Loucy (cell line): ENCODE data around the gene KIF26A.

Source experiments
- H2AFZ ChIP-seq: fragments of 200-600 bp; sonication (generic); 2 replicates; pipeline ENCODE4 v1.6.0; 2016; ENCODE audit warnings: antibody characterized with exemption, mild to moderate bottlenecking, low read length, moderate library complexity
- H3F3A ChIP-seq: fragments of 200-600 bp; 2 replicates; pipeline ENCODE4 v1.6.0; 2016; ENCODE audit warnings: antibody characterized with exemption, low read depth, mild to moderate bottlenecking
- H3K27me3 ChIP-seq: fragments of 200-600 bp; sonication (generic); 2 replicates; pipeline ENCODE4 v1.6.1; 2014; ENCODE audit warnings: low read length, mild to moderate bottlenecking; ENCODE audit not compliant: insufficient read depth, poor library complexity, severe bottlenecking
- H3K36me3 ChIP-seq: fragments of 200-600 bp; sonication (generic); 2 replicates; pipeline ENCODE4 v1.6.1; 2016; ENCODE audit warnings: low read length; ENCODE audit not compliant: insufficient read depth
- H3K4me1 ChIP-seq: fragments of 200-600 bp; sonication (generic); 2 replicates; pipeline ENCODE4 v1.5.1; 2014; ENCODE audit warnings: low read length, mild to moderate bottlenecking; ENCODE audit not compliant: insufficient read depth, poor library complexity, severe bottlenecking
- H3K4me2 ChIP-seq: fragments of 200-600 bp; sonication (generic); 2 replicates; pipeline ENCODE4 v1.6.0; 2014; ENCODE audit warnings: antibody characterized with exemption, low read length, low read depth, mild to moderate bottlenecking; ENCODE audit not compliant: poor library complexity, severe bottlenecking
- H3K4me3 ChIP-seq: fragments of 200-600 bp; sonication (generic); 2 replicates; pipeline ENCODE4 v1.5.1; 2014; ENCODE audit warnings: low read length, mild to moderate bottlenecking, mixed read lengths; ENCODE audit not compliant: poor library complexity, severe bottlenecking
- H3K79me2 ChIP-seq: fragments of 200-600 bp; sonication (generic); 2 replicates; pipeline ENCODE4 v1.6.1; 2014; ENCODE audit warnings: low read length; ENCODE audit not compliant: insufficient read depth
- H3K9ac ChIP-seq: fragments of 200-600 bp; sonication (generic); 2 replicates; pipeline ENCODE4 v1.6.0; 2014; ENCODE audit warnings: mild to moderate bottlenecking, low read depth, low read length, moderate library complexity; ENCODE audit not compliant: poor library complexity, severe bottlenecking
- H3K9me2 ChIP-seq: fragments of 200-600 bp; sonication (generic); replicated peaks from 2 replicates; pipeline ENCODE4 v1.6.1; 2016; ENCODE audit warnings: low read depth, low read length, mixed read lengths
- H3K9me3 ChIP-seq: fragments of 200-600 bp; sonication (generic); 2 replicates; pipeline ENCODE4 v1.6.1; 2014; ENCODE audit warnings: mild to moderate bottlenecking, antibody characterized with exemption, low read length, low read depth; ENCODE audit not compliant: insufficient read depth
- H4K20me1 ChIP-seq: fragments of 200-600 bp; sonication (generic); 2 replicates; pipeline ENCODE4 v1.6.0; 2014; ENCODE audit warnings: antibody characterized with exemption, low read length, mild to moderate bottlenecking; ENCODE audit not compliant: insufficient read depth, poor library complexity, severe bottlenecking
- CTCF ChIP-seq: fragments of 200-600 bp; sonication (generic); conservative IDR thresholded peaks from 2 replicates; pipeline ENCODE4 v1.5.1; 2014; ENCODE audit warnings: mild to moderate bottlenecking, antibody characterized with exemption, low read length
- EZH2phosphoT487 ChIP-seq: fragments of 200-600 bp; IDR thresholded peaks from 2 replicates; pipeline ENCODE4 v1.6.1; 2018; ENCODE audit warnings: antibody characterized with exemption, mild to moderate bottlenecking, moderate library complexity, borderline replicate concordance

KIF26A gene

GRCh38 chr14:104148433-104149277 lies 10.3 kb downstream of the KIF26A start:
- no peaks in the 10 kb centered on the region for H3F3A ChIP-seq
- no peaks in the 10 kb centered on the region for H3K79me2 ChIP-seq
- TF ChIP-seq CTCF: no peak
- TF ChIP-seq EZH2phosphoT487: no peak
- no peaks in the 10 kb centered on the region for H3K9me3 ChIP-seq
- H3K4me3 ChIP-seq: no peak overlapping the region
- H2AFZ ChIP-seq: no peak overlapping the region
- H3K36me3 ChIP-seq: no peaks in the 10 kb centered on the region
- H3K9me2 ChIP-seq: no peaks in the 10 kb centered on the region
- H3K27me3 ChIP-seq: no peaks in the 10 kb centered on the region
- H3K9ac ChIP-seq: no peak overlapping the region
- H3K4me2 ChIP-seq: no peak overlapping the region
- H3K4me1 ChIP-seq: no peaks in the 10 kb centered on the region
- no peaks in the 10 kb centered on the region for H4K20me1 ChIP-seq

DNA sequence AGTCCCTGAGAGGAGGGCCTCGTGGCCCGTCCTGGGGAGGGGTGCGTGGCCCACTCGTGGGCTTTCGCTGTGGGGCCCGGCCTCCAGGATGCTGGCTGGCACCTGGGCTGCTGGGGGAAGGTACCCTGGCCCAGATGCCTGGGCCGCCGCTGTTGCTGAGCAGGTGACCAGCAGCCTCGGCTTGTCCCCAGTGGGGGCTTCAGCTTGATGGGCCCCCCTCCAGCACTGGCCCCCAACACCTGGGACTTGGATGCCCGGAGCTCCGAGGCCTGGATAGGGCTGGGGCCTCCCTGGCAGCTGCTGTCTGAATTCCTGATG lies 10.8 kb downstream of the KIF26A start:
- Histone ChIP-seq H3K79me2 (no peaks in the 10 kb centered on the region), H2AFZ (no peak overlapping the region), H3K4me2 (no peak overlapping the region)

GRCh38 chr14:104149617-104150135 lies 11.3 kb downstream of the KIF26A start:
- Histone ChIP-seq H3K79me2 (no peaks in the 10 kb centered on the region), H2AFZ (no peak overlapping the region), H4K20me1 (no peaks in the 10 kb centered on the region), H3F3A (no peaks in the 10 kb centered on the region), H3K9me3 (no peaks in the 10 kb centered on the region), H3K9me2 (no peaks in the 10 kb centered on the region), H3K4me1 (no peaks in the 10 kb centered on the region), H3K9ac (no peak overlapping the region), H3K4me3 (no peak overlapping the region), H3K36me3 (no peaks in the 10 kb centered on the region), H3K4me2 (no peak overlapping the region), H3K27me3 (no peaks in the 10 kb centered on the region)
- no peak for TF ChIP-seq CTCF
- no peak for TF ChIP-seq EZH2phosphoT487

More for the DNA sequence above, 10.8 kb downstream of the KIF26A start:
- Histone ChIP-seq H3K9ac (no peak overlapping the region), H3F3A (no peaks in the 10 kb centered on the region), H3K9me3 (no peaks in the 10 kb centered on the region), H3K9me2 (no peaks in the 10 kb centered on the region), H3K4me1 (no peaks in the 10 kb centered on the region), H3K4me3 (no peak overlapping the region), H3K36me3 (no peaks in the 10 kb centered on the region), H4K20me1 (no peaks in the 10 kb centered on the region), H3K27me3 (no peaks in the 10 kb centered on the region)
- no peak for TF ChIP-seq CTCF
- no peak for TF ChIP-seq EZH2phosphoT487
